SK-N-SH (cell line): Measurements from ENCODE around the gene TMEM255B.

Experiments used
- CTCF ChIP-seq: fragments of 200-600 bp; sonication (generic); IDR thresholded peaks from 2 replicates; pipeline ENCODE4 v1.6.1; 2017; ENCODE audit warnings: antibody characterized with exemption, mild to moderate bottlenecking, moderate library complexity
- ELF1 ChIP-seq: IDR thresholded peaks from 2 replicates; pipeline ENCODE4 v1.4.0; 2012
- EP300 ChIP-seq, 2 experiments: IDR thresholded peaks; 2 replicates each; pipeline versions ENCODE4 v1.4.0 to v1.6.1; 2012; ENCODE audit warnings: borderline replicate concordance in 1 of 2, low read depth in 1 of 2, low read length in 1 of 2
- GABPA ChIP-seq: IDR thresholded peaks from 2 replicates; pipeline ENCODE4 v1.4.0; 2012; ENCODE audit warnings: low read depth, mild to moderate bottlenecking
- MXI1 ChIP-seq: IDR thresholded peaks from 2 replicates; pipeline ENCODE4 v1.6.1; 2012; ENCODE audit warnings: mild to moderate bottlenecking, low read depth, low read length, improper control_type of control experiment
- PBX3 ChIP-seq: IDR thresholded peaks from 2 replicates; pipeline ENCODE4; 2012
- POLR2AphosphoS5 ChIP-seq: IDR thresholded peaks from 2 replicates; pipeline ENCODE4 v1.6.1; 2012; ENCODE audit warnings: low read depth, low read length
- RFX5 ChIP-seq: IDR thresholded peaks from 2 replicates; pipeline ENCODE4 v1.6.1; 2012; ENCODE audit warnings: mild to moderate bottlenecking, improper control_type of control experiment, low read length
- TAF1 ChIP-seq: IDR thresholded peaks from 2 replicates; pipeline ENCODE4 v1.6.1; 2012; ENCODE audit warnings: low read depth, mild to moderate bottlenecking, low read length, moderate library complexity, borderline replicate concordance
- TEAD4 ChIP-seq: IDR thresholded peaks from 2 replicates; pipeline ENCODE4 v1.4.0; 2012; ENCODE audit warnings: mild to moderate bottlenecking, borderline replicate concordance; ENCODE audit not compliant: insufficient read depth
- USF2 ChIP-seq: fragments of 150-350 bp; IDR thresholded peaks from 2 replicates; pipeline ENCODE4 v1.6.1; 2017; ENCODE audit warnings: antibody characterized with exemption, low read length, low read depth, borderline replicate concordance

DNA sequence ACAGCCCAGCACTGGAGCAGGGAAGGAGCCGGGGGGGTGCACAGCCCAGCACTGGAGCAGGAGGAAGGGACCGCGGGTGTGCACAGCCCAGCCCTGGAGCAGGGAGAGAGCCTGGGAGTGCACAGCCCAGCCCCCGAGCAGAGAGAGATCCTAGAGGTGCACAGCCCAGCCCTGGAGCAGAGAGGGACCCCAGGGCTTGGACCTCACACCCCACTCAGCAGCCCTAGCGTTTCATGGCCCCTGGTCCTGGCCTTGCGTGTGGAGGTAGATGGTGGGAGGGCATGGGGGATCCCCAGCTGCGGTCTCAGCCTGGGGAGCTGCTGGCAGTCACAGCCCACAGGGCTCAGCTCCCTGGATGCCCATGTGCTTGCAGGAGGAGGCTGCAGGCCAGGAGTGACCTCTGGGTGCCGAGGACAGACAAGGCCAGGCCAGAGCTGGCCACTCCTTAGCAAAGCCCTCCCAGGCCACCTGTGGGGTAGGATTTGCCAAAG lies 79.7 kb downstream of the TMEM255B start:
- no peak for TF ChIP-seq CTCF
- no peak for TF ChIP-seq PBX3
- TF ChIP-seq EP300 (IDR thresholded peaks at IDR 0.05; ENCODE audit: borderline replicate concordance in 1 of 2, low read depth in 1 of 2, low read length in 1 of 2), result no peak
- no peak for TF ChIP-seq GABPA
- TF ChIP-seq USF2, result no peak
- TF ChIP-seq MXI1, result no peak
- no peak for TF ChIP-seq ELF1
- peak; percentile 22; the same call in 1 of the 2 replicates for TF ChIP-seq POLR2AphosphoS5
- no peak for TF ChIP-seq TAF1
- TF ChIP-seq RFX5, result no peak
- TF ChIP-seq TEAD4, result no peak
